DMS79 treated with DMSO at 0.1 percent for 48 hours (cell line): Measurements from ENCODE around the gene KRTAP2-3.
A peak's percentile ranks its signal among the peaks of the same experiment; 100 is the strongest.
"Not testable (repeated sequence)": the region's sequence is repeated elsewhere in the genome, so short reads cannot be mapped to it uniquely, and the experiment has no call there.

Source experiments
- DNase-seq: peaks from one replicate; lab custom pipeline; 2025; lab: John Stamatoyannopoulos, UW

KRTAP2-3 gene

DNA sequence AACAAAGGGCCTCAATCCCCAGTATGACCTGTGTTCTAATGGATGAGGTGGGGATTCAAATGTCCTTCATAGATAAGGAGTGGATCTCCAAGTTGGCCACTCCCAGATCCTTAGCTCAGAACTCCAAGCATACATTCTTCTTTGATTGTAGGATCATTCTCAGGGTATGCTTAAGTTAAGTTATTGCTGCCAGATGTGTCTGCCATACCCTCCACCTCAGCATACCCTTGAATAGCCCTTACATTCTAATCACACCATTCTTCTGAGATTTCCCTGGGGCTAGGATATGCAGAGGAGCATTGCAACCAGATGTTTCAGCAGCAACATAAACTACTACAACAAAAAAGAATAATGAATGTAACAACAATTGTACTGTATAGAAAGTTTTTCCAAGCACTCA lies 7.4 kb upstream of the KRTAP2-3 start:
- no peak for DNase-seq

DNA sequence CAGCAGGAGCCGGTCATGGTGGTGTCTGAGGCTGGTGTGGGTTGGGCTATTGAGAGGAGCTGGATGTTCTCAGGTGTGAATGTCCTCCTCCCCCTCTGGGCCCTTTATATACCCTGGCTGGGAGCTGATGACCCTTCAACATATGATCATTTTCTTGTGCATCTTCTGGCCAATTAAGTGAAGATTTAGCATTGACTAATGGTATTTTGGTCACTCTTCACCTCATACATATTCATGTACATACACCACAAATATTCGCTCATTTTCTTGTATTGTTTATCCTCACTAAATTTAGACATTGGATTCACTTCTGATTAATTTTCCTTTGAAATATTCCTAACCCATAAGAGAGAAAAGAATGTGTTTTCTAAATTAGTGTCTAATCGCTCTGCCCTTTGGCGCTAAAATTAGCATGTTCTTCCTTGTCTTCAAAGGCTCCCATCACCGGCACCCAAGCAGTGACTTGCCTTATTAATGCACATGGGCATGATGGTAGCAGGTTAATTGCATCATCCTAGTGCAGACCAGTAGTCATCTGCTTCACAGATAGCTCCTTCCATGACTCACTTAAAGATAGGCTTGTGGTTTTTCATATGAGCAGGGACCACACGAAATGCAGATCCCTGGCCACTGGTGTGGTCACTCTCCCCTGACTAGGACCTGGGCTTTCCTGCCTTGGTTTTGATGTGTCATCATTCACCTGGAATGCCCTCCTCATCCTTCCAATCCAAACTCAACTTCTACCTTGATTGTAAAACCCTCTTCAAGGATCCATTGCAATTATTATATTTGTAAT lies 6.1 kb upstream of the KRTAP2-3 start, which contains the start of gene KRTAP2-4:
TSS of gene KRTAP2-4 (minus strand) at position 51 of the 796 bp plus-strand sequence. CDS start at position 17, 34 bp downstream.
- no peak for DNase-seq

DNA sequence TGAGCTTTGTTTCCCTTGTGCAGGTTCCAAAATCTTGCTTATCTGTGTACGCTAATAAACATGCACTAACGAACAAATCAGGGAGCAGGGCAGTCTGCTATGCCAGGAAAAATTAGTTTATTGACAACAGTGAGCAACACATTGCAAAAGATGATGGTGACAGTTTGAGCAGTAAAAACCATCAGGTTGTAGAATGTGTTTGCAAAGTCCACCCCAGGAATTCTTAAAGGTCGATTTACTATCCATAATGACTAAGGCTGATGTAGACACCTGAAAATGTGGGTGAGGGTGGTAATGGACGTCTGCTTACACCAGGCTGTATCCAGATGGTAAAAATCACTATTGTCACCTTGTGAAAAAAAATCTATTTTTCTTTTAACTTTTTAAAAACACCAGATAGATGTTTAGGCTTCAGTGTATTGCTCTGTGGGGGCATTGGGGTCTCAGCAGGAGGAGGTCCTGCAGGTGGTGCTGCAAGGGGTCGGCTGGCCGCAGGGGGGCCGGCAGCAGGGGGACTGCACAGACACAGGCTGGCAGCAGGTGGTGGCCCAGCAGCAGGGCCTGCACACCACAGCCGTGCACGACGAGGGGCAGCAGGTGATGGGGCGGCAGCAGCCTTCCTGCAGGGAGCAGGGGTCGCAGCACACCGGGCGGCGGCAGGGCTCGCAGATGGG lies 5.2 kb upstream of the KRTAP2-3 start:
- DNase-seq, result not testable (repeated sequence)

DNA sequence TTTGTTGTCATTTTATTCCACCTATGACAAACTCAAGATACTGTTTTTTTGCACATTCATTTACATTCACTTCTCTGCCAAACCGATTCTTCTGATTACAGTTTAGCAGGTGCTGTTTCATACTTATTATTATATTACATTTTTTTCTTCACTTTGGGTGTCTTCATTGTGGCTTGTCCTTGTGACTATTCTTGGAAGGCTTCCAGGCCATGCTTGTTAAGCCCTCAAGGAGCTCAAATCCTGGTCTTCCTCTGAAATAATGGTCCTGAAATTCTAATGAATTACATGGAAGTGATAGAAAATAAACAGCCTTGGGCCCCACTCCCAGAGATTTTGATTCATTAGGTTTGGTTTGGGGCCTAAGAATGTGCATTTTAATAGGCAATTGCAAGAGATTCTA lies 4.4 kb upstream of the KRTAP2-3 start:
- peak; percentile 30 for DNase-seq

DNA sequence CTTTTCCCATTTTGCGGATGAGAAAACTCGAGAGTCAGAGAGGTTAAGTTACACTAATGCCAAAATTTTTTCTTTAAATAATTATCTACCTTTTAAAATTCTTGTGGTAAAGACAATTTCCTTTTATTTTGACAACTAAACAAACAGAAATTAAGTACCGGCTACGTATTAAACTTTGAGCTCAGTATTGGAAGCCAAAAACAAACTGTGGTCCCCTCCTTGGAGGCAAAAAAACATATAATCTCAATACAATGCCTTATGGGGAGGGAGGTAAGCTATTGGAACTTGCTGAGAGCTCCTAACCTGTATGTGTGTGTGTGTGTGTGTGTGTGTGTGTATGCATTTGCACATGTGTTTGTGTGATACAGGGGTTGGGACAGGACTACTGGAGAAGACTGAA lies 3.5 kb upstream of the KRTAP2-3 start:
- no peak for DNase-seq

DNA sequence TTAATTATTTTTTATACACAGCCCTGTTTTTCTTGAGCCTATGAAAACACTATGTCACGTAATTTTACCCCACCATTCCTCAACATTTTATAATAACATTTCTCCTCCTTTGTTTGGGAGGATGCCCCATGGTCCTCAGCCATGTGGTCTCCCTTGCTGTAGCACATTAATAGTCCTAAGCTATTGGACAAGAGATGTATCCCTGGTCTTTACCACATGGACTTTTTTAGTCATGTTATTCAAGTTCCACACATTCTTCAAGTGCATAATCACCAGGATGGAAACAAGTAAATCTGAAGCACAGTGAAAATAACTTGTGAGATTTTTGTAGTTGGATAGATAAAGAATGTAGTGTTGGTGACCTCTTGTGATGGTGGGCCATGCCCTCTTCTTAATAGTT lies 2.0 kb upstream of the KRTAP2-3 start:
- DNase-seq, result no peak

DNA sequence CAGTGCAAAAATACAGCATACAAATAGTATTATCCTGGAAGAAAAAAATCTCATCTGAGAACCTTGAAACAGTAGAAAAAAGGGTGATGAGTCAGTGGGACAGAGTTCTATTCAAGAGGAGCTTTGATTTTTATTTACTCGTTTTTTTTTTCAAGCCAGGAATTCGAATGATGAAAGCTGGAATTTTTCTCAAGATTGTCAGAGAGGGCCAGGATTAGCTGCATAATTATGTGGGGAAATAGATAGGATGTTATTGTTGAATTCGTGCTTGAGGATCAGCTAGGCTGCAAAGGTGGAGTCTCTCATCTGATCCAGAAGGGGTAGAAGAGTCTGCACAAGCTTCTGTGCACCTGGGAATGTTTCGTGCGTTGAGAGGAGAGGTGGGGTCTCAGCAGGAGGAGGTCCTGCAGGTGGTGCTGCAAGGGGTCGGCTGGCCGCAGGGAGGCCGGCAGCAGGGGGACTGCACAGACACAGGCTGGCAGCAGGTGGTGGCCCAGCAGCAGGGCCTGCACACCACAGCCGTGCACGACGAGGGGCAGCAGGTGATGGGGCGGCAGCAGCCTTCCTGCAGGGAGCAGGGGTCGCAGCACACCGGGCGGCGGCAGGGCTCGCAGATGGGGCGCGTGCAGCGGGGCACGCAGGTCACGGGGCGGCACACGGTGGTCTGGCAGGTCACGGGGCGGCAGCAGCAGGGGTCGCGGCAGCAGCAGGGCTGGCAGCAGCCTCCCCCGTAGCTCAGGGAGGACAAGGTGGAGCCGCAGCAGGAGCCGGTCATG lies 450 bp downstream of the KRTAP2-3 start:
- DNase-seq, result not testable (repeated sequence)

DNA sequence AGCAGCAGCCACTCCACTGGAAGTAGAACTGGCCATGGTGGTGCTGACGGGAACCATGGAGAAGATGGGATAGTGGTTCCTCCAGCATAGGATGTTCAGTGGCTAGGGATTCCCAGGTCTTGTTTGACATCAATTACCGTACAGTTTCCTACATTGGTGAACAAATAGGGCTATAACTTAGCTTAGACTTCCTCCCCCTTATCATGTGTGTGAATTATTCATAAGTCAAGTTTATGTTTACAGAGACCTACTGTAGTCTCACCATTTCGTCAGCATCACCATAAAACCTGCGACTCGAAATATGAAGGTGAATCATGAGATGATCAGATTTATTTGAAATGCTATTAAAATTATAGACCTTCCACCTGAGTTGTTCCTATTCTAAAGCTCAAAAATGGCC lies 1.2 kb downstream of the KRTAP2-3 start:
- DNase-seq, result no peak

DNA sequence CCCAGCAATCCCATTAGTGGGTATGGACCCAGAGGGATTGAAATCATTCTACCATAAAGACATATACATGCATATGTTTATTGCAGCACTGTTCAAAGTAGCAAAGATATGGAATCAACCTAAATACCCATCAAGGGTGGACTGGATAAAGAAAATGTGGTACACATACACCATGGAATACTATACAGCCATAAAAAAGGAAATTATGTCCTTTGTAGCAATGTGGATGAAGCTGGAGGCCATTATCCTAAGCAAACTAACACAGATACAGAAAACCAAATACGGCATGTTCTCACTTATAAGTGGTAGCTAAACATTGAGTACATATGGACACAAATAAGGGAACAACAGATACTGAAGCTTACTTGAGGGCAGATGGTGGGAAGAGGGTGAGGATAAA lies 2.4 kb downstream of the KRTAP2-3 start:
- DNase-seq, result no peak

DNA sequence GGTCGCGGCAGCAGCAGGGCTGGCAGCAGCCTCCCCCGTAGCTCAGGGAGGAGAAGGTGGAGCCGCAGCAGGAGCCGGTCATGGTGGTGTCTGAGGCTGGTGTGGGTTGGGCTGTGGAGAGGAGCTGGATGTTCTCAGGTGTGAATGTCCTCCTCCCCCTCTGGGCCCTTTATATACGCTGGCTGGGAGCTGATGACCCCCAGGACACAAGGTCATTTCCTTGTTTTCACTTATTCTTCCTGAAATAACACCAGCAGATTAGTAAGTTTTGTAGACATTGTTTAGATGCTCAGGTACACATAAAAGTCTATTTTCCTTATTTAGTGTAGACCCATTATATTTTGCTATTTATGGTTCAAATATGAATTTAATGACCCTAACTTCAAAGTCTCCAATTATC lies 4.8 kb downstream of the KRTAP2-3 start, which contains the start of gene KRTAP2-2:
TSS of gene KRTAP2-2 (minus strand) at position 101 of the 400 bp plus-strand sequence. CDS start at position 82, 19 bp downstream.
- not testable (repeated sequence) for DNase-seq

DNA sequence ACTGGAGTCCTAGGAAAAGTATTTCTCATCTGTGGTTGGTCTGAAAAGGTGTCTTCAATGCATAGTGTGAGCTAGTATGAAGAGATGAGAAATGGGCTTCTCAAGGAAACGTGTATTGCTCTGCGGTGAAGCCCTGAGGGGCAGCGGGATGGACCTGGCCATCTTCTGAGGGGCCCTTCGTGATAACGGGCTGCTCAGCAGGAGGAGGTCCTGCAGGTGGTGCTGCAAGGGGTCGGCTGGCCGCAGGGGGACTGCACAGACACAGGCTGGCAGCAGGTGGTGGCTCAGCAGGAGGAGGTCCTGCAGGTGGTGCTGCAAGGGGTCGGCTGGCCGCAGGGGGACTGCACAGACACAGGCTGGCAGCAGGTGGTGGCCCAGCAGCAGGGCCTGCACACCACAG lies 5.4 kb downstream of the KRTAP2-3 start:
- DNase-seq, result not testable (repeated sequence)

DNA sequence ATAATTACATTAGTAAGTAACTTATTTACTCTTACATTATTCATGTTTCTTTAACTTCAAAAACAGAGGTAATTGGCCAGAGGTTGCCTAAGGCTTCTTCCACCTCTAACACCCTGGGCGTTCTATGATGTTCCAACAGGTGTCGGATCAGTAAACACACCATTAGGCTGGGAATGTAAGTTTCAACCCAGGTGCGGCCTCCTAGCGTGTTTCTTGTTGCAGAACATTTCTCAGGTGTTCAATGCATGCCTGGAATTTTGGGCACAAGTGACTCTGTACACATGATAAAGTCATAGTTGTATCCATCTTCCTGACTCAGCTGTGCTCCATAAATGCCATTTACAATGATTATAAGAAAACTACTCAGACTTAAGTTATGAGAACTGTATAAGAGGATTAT lies 5.9 kb downstream of the KRTAP2-3 start:
- no peak for DNase-seq

DNA sequence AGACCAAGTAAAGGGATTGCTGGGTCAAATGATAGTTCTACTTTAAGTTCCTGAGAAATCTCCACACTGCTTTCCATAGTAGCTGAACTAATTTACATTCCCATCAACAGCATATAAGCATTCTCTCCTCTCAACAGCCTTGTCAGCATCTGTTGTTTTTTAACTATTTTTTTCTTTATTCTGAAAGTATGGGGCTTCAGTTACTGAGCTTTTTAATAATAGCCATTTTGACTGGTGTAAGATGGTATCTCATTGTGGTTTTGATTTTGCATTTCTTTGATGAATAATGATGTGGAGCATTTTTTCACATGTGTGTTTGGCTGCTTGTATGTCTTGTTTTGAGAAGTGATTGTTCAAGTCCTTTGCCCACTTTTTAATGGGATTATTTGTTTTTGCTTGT lies 7.3 kb downstream of the KRTAP2-3 start:
- DNase-seq, result no peak

DNA sequence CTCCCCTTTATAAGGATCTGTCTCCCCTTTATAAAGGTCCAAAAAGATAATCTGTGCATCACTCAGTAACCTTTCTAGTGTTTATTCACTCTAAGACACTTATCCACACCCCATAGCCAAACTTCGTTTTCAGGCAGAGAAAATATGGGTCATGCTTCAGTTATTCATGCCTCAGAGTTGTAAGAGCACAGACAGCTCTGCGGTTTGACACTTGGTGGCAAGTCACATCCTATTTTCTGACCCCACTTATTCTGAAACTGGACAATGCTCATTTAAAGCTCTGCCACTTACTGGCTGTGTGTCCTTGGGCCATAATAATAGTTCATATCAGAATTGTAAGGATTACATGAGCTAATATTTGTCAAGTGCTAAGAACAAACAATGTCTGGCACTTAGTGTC lies 10.8 kb downstream of the KRTAP2-3 start:
- DNase-seq, result no peak

DNA sequence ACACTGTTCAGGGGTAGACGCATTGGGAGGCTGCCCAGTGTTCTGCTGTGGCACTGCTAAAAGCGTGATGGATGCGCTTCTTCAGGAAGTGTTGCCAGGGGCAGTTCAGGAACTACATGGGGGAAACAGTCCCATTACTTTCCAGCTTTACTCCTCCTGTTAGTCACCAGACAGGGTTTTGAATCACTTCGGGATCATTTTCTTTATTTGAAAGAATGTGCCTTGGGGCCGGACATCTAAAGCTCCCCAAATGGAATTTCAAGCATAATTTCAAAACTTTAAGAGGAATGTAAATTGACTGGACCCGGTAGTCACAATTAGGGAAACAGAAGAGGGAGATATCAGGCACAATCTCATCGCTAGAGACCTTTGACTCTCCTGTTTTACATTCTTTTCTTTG lies 11.5 kb downstream of the KRTAP2-3 start:
- DNase-seq, result no peak

DNA sequence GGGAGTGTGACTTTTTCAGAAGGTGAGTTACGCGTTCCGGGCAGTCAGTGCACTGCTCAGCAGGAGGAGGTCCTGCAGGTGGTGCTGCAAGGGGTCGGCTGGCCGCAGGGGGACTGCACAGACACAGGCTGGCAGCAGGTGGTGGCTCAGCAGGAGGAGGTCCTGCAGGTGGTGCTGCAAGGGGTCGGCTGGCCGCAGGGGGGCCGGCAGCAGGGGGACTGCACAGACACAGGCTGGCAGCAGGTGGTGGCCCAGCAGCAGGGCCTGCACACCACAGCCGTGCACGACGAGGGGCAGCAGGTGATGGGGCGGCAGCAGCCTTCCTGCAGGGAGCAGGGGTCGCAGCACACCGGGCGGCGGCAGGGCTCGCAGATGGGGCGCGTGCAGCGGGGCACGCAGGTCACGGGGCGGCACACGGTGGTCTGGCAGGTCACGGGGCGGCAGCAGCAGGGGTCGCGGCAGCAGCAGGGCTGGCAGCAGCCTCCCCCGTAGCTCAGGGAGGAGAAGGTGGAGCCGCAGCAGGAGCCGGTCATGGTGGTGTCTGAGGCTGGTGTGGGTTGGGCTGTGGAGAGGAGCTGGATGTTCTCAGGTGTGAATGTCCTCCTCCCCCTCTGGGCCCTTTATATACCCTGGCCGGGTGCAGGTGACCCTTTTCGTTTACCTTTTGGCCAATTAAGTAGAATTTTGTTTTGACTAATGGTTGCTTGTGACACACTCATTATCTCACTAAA lies 13.0 kb downstream of the KRTAP2-3 start, which contains the start of gene KRTAP2-1:
TSS of gene KRTAP2-1 (minus strand) at position 582 of the 731 bp plus-strand sequence. CDS start at position 533, 49 bp downstream.
- DNase-seq, result not testable (repeated sequence)

DNA sequence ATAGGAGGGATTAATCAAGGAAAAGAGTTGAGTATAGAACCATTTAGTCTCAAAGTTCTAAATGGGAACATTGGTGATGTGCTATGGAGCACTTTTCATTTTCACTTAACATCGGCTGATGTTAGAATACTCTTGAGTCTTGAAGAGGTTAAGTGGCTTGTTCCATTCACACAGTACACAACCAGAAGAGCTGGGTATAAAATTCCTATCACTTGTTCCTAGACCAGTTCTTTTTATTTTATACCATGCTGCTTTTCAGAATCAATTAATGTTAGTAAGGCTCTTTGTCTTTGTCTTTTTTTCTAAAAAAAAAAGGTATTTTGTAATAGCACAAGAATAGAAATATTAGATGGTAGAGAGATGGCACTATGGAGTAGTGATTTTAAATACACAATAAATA lies 17.0 kb downstream of the KRTAP2-3 start:
- DNase-seq, result no peak

DNA sequence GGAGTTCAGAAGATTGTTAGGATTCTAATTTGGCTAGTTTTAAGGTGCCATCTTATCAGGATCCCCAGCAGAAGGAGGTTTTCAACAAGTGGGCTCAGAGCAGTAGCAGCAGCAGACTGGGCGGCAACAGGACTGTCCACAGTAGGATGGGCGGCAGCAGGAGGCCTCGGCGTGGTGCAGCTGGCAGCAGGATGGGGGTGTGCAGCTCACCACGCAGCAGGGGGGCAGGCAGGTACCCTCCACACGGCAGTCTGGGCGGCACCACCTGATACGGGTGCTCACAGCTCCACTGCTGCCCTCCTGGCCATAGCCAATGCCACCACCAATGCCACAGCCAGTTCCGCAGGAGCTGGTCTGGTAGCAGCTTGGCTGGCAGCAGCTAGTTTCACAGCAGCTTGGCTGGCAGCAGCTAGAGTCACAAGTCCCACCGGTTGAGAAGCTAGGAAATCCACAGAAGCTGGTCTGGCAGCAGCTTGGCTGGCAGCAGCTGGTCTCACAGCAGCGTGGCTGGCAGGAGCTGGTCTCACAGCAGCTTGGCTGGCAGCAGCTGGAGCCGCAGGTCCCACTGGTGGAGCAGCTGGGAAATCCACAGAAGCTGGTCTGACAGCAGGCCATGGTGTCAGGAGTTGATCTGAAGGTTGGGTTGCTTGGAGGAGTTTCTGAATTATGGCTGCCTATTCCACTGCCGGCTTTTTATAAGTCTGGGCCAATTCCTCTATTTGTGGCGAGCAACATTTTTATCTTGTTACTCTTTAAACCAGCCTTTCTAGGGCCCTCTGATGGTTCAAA lies 18.9 kb downstream of the KRTAP2-3 start, which contains the start of gene KRTAP1-1:
TSS of gene KRTAP1-1 (minus strand) at position 668 of the 789 bp plus-strand sequence. CDS start at position 615, 53 bp downstream.
- DNase-seq, result not testable (repeated sequence)

DNA sequence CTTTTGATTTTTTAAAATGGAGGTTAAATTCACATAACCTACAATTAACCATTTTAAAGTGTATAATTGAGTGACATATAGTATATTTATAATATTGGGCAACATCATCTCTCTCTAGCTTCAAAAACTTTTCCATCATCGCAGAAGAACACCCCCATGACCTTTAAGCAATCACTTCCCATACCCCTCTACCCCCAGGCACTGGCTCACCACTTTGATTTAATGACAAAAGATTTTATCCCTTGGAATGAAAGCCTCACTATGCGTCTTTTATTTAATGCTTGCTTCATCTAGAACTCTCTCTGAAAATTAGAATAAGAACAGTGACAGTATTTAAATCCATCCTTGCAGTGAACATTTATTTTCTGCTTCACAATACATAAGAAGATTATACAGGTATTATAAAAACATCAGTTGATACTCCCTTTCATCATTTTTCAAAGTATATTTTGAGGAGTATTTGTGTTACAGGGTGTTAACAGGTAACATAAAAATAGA lies 22.0 kb downstream of the KRTAP2-3 start:
- no peak for DNase-seq

DNA sequence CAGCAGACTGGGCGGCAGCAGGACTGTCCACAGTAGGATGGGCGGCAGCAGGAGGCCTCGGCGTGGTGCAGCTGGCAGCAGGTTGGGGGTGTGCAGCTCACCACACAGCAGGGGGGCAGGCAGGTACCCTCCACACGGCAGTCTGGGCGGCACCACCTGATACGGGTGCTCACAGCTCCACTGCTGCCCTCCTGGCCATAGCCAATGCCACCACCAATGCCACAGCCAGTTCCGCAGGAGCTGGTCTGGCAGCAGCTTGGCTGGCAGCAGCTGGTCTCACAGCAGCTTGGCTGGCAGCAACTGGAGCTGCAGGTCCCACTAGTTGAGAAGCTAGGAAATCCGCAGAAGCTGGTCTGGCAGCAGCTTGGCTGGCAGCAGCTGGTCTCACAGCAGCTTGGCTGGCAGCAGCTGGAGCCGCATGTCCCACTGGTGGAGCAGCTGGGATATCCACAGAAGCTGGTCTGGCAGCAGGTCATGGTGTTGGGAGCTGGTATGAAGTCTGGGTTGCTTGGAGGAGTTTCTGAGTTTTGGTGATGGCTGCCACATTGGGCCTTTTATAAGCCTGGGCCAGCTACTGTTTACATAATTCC lies 25.5 kb downstream of the KRTAP2-3 start, which contains the start of gene KRTAP1-3:
TSS of gene KRTAP1-3 (minus strand) at position 529 of the 590 bp plus-strand sequence. CDS start at position 476, 53 bp downstream.
- not testable (repeated sequence) for DNase-seq
